ENCODE results near the gene ZCCHC18. TPM values are rescaled to one million over a fixed set of nuclear protein-coding genes. Genes with fewer than 3 reads are reported as not detected.
"Not testable (repeated sequence)": the region's sequence is repeated elsewhere in the genome, so short reads cannot be mapped to it uniquely, and the experiment has no call there.

Gene ZCCHC18
- total RNA-seq, result not detected
- long read RNA-seq, result 0 reads

DNA sequence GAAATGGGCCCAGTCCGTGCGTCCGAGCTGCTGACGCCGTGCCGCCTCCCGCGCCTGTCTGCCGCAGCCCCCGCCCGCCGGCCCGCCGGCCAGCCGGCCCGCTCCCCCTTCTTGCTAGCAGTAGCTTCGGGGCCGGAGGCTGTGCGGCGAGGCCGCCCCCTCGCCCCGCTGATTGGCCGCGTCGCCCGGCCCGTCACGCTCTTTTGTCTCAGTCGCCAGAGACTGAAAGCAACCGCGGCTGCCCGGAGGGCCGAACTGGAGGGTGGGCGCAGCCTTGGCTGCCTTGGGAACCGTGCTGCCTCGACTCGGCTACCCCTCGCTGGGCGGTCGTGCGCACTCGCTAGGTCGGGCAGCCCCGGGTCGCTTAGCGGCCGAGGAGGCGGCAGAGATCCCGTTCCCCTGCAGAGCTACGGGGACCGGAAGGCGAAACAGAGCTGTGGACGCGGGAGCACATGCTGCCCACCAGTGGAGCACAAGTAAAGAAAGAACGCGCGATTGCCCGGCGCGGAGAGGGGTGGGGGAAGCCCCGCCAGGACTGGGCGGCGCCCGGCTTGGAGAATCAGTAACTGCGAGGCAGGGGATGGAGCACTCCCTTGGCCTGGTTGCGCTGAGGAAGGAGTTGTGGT lies at the start of gene ZCCHC18:
ZCCHC18 (plus strand) TSS at position 198 of the 626 bp plus-strand sequence. CDS start 1,589 bp downstream, outside the sequence.
- no peak for DNase-seq (ENCODE audit: low spot score)

- DNase-seq (ENCODE audit: low spot score), result not testable (repeated sequence)
Measured at GRCh38 chrX:104062636-104063035, 49.7 kb upstream of the ZCCHC18 start.

- DNase-seq (ENCODE audit: low spot score), result not testable (repeated sequence)
Measured at GRCh38 chrX:104075778-104076445, 36.4 kb upstream of the ZCCHC18 start, which contains the start of gene TMSB15C. Gene TMSB15C (minus strand): TSS chrX:104076236.

GRCh38 chrX:104077854-104078253 lies 34.5 kb upstream of the ZCCHC18 start:
- not testable (repeated sequence) for DNase-seq (ENCODE audit: low spot score)

DNA sequence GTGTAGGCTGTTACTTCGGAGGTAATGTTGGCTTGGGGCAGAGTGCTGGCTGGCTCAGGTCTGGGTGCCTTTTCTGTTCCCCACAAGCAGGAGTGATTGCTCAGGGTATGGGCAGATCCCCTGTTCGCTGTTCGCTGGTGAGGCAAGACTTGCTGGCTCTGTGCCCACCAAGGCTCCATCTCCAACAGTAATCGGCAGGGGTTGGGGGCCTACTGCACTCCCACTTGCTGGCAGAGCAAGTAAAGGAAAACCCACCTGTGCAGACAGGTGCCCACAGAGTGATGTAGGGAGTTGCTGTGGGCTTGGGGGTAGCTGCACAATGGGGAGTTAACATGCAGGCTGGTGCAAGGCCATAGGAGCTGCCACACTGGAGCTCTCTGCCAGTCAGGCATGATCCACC lies 28.3 kb upstream of the ZCCHC18 start:
- DNase-seq (ENCODE audit: low spot score), result peak; percentile 72

- no peak for DNase-seq (ENCODE audit: low spot score)
Measured at GRCh38 chrX:104084534-104085277, 27.6 kb upstream of the ZCCHC18 start.

DNA sequence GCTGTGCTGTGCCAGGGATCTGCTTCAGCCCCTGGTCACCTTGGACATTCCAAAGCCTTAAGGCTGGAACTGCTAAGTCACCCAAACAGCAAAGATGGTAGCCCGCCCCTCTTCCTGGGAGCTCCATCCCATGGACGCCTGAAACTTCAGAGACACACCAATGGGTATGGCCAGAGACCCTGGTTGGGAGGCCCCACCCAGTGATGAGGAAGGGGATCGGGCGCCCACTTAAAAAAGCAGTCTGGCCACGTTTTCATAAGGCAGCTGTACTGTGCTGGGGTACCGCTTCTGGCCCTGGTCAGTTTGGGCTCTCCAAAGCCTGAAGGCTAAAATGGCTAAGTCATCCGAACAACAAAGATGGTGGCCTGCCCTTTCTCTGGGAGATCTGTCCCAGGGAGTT lies 26.8 kb upstream of the ZCCHC18 start:
- no peak for DNase-seq (ENCODE audit: low spot score)

DNA sequence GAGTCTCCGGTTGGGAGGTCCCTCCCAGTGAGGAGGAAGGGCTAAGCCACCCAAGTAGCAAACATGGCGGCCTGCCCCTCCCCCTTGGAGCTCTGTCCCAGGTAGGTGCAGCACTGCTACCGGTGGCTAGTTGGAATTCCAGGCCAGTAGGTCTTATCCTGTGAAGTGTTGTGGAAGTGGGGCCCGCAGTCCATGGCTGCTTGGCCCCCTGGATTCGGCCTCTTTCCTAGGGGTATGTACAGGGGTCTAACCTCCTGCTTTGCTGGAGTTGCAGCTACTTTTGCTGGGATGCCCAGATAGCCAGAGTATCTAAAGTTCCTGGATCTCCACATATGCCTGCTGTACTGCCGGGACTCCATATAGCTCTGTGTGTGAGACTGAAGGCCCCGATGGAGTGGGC lies 26.4 kb upstream of the ZCCHC18 start:
- DNase-seq (ENCODE audit: low spot score), result peak; percentile 80

DNA sequence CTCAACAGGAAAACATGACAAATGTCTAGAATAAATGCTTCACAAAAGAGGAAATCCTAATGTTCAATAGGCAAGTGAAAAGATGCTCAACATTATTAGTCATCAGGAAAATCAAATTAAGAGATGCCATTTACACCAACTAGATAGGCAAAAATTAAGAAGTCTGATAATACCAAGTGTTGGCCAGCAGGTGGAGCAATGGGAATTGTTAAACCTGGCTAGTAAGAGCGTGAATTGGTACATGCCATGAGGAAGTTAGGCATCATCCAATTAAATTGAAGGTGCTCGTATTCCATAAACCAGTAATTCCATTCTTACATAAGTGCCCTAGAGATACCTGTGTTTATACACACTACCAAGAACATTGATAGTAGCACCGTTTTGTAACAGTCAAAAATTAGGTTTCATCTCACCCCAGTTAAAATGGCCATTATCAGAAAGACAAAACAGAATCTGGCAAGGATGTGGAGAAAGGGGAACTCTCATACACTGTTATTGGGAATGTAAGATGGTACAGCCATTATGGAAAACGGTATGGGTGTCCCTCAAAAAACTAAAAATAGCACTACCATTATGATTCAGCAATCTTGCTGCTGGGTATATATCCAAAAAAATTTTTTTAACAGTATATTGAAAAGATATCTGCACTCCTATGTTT lies 14.0 kb upstream of the ZCCHC18 start:
- no peak for DNase-seq (ENCODE audit: low spot score)

DNA sequence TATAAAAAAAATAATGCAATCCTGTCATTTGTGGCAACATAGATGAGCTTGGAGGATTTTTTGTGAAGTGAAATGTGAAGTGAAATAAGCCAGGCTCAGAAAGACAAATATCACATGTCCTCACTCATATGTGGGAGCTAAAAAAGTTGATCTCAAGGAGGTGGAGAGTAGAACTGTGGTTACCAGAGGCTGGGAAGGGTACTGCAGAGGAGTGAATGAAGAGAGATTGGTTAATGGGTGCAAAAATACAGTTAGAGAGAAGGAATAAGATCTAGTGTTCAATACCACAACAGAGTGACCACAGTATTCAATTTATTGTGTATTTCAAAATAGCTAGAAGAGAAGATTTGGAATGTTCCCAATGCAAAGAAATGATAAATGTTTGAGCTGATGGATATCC lies 13.4 kb upstream of the ZCCHC18 start:
- no peak for DNase-seq (ENCODE audit: low spot score)

DNA sequence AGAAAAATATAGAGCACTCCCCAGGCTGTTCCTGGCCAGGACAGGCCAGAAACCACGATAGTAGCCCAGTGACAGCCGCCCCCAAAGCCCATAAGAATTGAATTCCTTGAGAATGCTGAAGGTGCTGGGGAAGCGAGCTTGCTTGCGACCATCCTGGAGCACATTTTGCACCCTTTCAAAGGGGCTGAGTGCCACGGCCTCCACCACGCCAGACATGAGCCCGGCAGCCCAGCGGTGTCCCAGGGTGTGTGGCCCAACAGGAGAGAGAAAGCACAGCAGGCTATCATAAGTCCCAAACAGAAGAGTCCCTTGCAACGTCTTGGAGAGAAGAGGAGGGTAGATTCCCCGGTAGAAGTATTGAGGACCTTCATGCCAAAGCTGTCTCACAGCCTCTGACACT lies 7.6 kb upstream of the ZCCHC18 start:
- DNase-seq (ENCODE audit: low spot score), result no peak

DNA sequence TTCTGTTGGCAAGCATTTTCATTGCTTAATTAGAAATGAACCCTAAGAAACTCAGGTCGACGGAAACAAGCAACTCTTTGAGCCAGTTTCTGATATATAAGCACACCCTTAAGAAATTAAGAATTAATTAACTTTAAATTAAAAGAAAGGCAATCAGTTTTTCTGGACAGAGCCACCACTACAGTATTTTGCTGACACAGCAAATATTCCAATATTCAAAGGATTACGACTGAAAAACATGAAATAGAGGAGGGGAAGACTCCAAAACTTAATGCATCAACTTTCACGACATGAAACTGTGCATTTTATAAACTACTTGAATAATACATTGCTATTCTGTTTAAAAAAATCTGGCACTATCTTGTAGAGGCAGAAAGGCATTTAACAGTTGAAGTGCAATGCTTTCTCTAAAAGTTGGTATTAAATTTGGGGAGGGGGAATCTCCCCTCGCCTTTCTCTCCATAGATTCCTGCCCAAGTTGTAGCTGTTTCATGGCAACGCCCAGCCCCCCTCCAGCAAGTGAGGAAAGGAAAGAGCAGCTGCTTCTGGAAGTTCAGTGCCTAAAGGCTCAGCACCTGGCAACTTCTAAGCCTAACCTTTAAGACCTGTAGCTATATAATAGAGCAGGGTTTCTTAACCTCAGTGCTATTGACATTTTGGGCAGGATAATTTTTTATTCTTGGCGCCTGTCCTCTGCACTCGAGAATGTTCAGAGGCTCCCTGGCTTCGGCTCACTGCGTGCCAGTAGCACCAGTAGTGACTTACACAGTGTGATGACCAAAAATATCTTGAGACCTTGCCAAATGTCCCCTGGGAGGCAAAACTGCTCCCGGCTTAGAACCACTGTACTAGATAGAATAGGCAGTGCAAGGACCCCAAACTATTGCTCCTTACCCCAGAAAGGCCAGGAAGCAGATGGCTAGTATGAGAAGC lies 6.7 kb upstream of the ZCCHC18 start:
- no peak for DNase-seq (ENCODE audit: low spot score)

DNA sequence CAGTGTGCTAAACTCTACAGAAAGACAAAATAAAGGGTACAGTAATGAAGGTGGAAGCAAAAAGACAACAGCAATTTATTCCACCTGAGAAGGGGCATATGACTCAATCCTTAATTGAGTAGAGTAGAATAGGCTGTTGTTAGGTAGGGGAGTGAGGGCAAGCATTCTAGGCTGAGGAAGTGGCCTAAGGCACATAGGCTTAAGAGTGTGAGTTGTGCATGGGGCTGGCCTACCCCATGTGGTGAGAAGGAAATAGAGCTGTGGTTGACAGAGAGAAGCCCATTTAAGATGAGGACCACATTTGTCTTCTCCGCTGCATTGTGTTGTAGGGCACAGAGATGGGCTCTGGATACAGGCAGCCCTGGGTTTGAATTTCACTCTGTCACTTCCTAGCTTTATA lies 3.4 kb upstream of the ZCCHC18 start:
- no peak for DNase-seq (ENCODE audit: low spot score)

- DNase-seq (ENCODE audit: low spot score), result not testable (repeated sequence)
Measured at GRCh38 chrX:104110491-104111240, 1.7 kb upstream of the ZCCHC18 start.

GRCh38 chrX:104113222-104113965 lies 1.1 kb downstream of the ZCCHC18 start:
- DNase-seq (ENCODE audit: low spot score), result no peak

DNA sequence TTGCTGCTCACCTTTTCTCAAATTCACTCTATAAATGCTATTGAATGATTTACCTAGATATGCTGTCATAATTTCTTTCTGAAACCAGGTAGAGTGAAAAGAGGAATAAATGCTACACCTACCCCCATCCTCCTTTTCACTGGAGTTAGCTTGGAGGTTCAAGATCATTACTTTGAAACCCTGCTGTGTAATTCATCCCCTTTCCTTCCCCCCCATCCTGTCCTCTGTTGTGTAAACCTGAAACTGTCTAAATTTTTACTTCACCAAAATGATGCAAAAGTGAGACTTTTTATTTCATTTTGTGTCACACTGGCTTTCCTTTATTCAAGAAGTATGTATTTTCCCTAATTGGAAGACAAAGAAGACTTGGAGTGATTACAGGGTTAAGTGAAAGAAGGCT lies 5.4 kb downstream of the ZCCHC18 start:
- no peak for DNase-seq (ENCODE audit: low spot score)

GRCh38 chrX:104118765-104119164 lies 6.4 kb downstream of the ZCCHC18 start:
- DNase-seq (ENCODE audit: low spot score), result no peak

DNA sequence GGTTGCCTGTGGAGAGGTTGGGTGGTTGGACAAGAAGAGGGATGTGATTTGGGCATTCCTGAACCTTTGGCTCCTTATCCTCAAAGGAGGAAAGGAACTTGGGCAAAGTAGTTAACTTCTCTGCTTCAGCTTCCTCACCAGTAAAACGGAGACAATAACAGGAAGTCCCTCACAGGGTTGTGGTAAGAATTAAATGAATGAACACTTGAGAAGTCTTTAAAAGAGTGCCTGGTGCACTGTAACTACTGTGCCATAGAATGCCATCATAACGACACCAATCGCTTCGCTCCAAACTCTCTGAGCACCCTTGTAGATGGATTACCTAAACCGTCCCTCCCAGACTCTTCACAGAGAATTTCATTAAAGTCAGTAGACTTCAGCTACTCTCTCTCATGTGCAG lies 10.5 kb downstream of the ZCCHC18 start:
- no peak for DNase-seq (ENCODE audit: low spot score)

DNA sequence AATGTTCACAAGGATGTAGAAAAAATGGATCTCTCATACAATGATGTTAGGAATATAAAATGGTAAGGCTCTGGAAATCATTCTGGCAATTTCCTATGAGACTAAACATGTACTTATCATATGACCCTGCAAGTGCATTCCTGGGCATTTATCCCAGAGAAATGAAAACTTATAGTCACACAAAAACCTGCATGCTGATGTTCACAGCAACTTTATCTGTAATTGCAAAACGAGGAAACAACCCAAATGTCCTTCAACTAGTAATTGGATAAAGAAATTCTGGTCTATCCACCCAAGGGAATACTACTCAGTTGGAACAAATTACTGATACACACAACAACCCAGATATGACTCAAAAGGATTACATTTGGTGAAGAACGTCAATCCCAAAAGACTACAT lies 14.5 kb downstream of the ZCCHC18 start:
- DNase-seq (ENCODE audit: low spot score), result no peak
